ENCODE measurements around the gene PNPLA3. TPM values are rescaled to one million over a fixed set of nuclear protein-coding genes. Genes with fewer than 3 reads are reported as not detected.

PNPLA3 gene
- total RNA-seq, 2 experiments from 2014 or later, result 0.45 TPM; not detected in 1

Other genes with a start within 250 kb of the PNPLA3 start
- gene EFCAB6, start 111.5 kb upstream of the PNPLA3 start, total RNA-seq, result under 1 TPM; 0.19 to 0.37 TPM
- not detected for gene SULT4A1, start 61.3 kb upstream of the PNPLA3 start, total RNA-seq
- gene PNPLA5, start 31.8 kb upstream of the PNPLA3 start, total RNA-seq, result not detected
- gene SAMM50, start 31.6 kb downstream of the PNPLA3 start, total RNA-seq, result 10 to 100 TPM; 42.1 to 43.8 TPM
- gene PARVB, start 100.5 kb downstream of the PNPLA3 start, total RNA-seq, result 10 to 100 TPM; 39.6 to 40.7 TPM